Measurements from ENCODE around the gene POLR2B.

Gene POLR2B

GRCh38 chr4:56958111-56958517 is 20.6 kb upstream of the POLR2B start:
- TF ChIP-seq TAF1 (IDR thresholded peaks at IDR 0.05; ENCODE audit: borderline replicate concordance, insufficient read depth, low read length) (no peak), REST (IDR thresholded peaks at IDR 0.05; ENCODE audit: insufficient read depth in 1 of 2, low read depth in 2 of 2, low read length in 2 of 2) (0 out of 4 replicates have a peak, but pooled peaks of 1 of the 2 experiments have one; percentile 43), SIN3A (IDR thresholded peaks at IDR 0.05; ENCODE audit: borderline replicate concordance, insufficient read depth, low read length) (peak; percentile 95; the same call in 1 of the 2 replicates), FOXP2 (optimal IDR thresholded peaks at IDR 0.05; ENCODE audit: borderline replicate concordance, extremely low read depth, extremely low read length, insufficient read depth) (peak; percentile 73), POLR2AphosphoS5 (IDR thresholded peaks at IDR 0.05; ENCODE audit: low read depth, low read length) (no peak)

GRCh38 chr4:56959100-56959499 is 19.6 kb upstream of the POLR2B start:
- TF ChIP-seq FOXP2 (optimal IDR thresholded peaks at IDR 0.05; ENCODE audit: borderline replicate concordance, extremely low read depth, extremely low read length, insufficient read depth) (no peak), POLR2AphosphoS5 (IDR thresholded peaks at IDR 0.05; ENCODE audit: low read depth, low read length) (no peak), TAF1 (IDR thresholded peaks at IDR 0.05; ENCODE audit: borderline replicate concordance, insufficient read depth, low read length) (no peak), REST (IDR thresholded peaks at IDR 0.05; ENCODE audit: insufficient read depth in 1 of 2, low read depth in 2 of 2, low read length in 2 of 2) (no peak), SIN3A (IDR thresholded peaks at IDR 0.05; ENCODE audit: borderline replicate concordance, insufficient read depth, low read length) (no peak)

- TF ChIP-seq TAF1 (IDR thresholded peaks at IDR 0.05; ENCODE audit: borderline replicate concordance, insufficient read depth, low read length) (no peak), REST (IDR thresholded peaks at IDR 0.05; ENCODE audit: insufficient read depth in 1 of 2, low read depth in 2 of 2, low read length in 2 of 2) (no peak), FOXP2 (optimal IDR thresholded peaks at IDR 0.05; ENCODE audit: borderline replicate concordance, extremely low read depth, extremely low read length, insufficient read depth) (no peak), SIN3A (IDR thresholded peaks at IDR 0.05; ENCODE audit: borderline replicate concordance, insufficient read depth, low read length) (no peak), POLR2AphosphoS5 (IDR thresholded peaks at IDR 0.05; ENCODE audit: low read depth, low read length) (no peak)
Observed at GRCh38 chr4:56961107-56961500, 17.6 kb upstream of the POLR2B start.

- TF ChIP-seq REST (IDR thresholded peaks at IDR 0.05; ENCODE audit: insufficient read depth in 1 of 2, low read depth in 2 of 2, low read length in 2 of 2): no peak
- TF ChIP-seq POLR2AphosphoS5 (IDR thresholded peaks at IDR 0.05; ENCODE audit: low read depth, low read length): no peak
- TF ChIP-seq FOXP2 (optimal IDR thresholded peaks at IDR 0.05; ENCODE audit: borderline replicate concordance, extremely low read depth, extremely low read length, insufficient read depth): no peak
- no peak for TF ChIP-seq SIN3A (IDR thresholded peaks at IDR 0.05; ENCODE audit: borderline replicate concordance, insufficient read depth, low read length)
- TF ChIP-seq TAF1 (IDR thresholded peaks at IDR 0.05; ENCODE audit: borderline replicate concordance, insufficient read depth, low read length): no peak
Observed at GRCh38 chr4:56971383-56971782, 7.3 kb upstream of the POLR2B start.

- no peak for TF ChIP-seq SIN3A (IDR thresholded peaks at IDR 0.05; ENCODE audit: borderline replicate concordance, insufficient read depth, low read length)
- no peak for TF ChIP-seq TAF1 (IDR thresholded peaks at IDR 0.05; ENCODE audit: borderline replicate concordance, insufficient read depth, low read length)
- no peak for TF ChIP-seq REST (IDR thresholded peaks at IDR 0.05; ENCODE audit: insufficient read depth in 1 of 2, low read depth in 2 of 2, low read length in 2 of 2)
- TF ChIP-seq FOXP2 (optimal IDR thresholded peaks at IDR 0.05; ENCODE audit: borderline replicate concordance, extremely low read depth, extremely low read length, insufficient read depth): no peak
- no peak for TF ChIP-seq POLR2AphosphoS5 (IDR thresholded peaks at IDR 0.05; ENCODE audit: low read depth, low read length)
Observed at GRCh38 chr4:56972389-56972788, 6.3 kb upstream of the POLR2B start.

Measured in PFSK-1 (cell line).